Measurements from ENCODE around the gene IFNL4. TPM values are rescaled to one million over a fixed set of nuclear protein-coding genes. Genes with fewer than 3 reads are reported as not detected.

The IFNL4 gene
- total RNA-seq, 1 experiment from 2014 or later = not detected

DNA sequence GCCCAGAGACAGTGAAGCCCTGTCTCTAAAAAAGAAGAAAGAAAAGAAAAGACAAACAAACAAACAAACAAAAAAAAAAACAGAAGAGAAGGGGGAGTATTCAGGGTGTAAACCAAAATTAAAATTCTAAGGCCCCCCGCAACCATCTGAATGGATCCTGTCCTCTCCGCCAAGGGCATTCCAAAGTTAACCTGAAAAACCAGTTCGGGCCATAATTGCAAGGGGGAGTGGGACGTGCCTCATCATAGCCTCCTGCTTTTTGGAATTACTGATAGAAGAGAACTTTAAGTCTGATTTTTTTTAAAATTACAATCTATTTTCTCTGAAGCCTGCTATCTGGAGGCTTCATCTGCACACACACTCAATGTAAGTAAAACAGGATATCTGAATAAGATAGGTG, 13.8 kb upstream of the IFNL4 start:
- no peaks in the 10 kb centered on the region for H3K9me2 ChIP-seq (ENCODE audit: insufficient read depth)
- TF ChIP-seq EZH2 (IDR thresholded peaks at IDR 0.05; ENCODE audit: low read depth) = no peak
- TF ChIP-seq, protein P1, sequence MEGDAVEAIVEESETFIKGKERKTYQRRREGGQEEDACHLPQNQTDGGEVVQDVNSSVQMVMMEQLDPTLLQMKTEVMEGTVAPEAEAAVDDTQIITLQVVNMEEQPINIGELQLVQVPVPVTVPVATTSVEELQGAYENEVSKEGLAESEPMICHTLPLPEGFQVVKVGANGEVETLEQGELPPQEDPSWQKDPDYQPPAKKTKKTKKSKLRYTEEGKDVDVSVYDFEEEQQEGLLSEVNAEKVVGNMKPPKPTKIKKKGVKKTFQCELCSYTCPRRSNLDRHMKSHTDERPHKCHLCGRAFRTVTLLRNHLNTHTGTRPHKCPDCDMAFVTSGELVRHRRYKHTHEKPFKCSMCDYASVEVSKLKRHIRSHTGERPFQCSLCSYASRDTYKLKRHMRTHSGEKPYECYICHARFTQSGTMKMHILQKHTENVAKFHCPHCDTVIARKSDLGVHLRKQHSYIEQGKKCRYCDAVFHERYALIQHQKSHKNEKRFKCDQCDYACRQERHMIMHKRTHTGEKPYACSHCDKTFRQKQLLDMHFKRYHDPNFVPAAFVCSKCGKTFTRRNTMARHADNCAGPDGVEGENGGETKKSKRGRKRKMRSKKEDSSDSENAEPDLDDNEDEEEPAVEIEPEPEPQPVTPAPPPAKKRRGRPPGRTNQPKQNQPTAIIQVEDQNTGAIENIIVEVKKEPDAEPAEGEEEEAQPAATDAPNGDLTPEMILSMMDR (conservative IDR thresholded peaks at IDR 0.05) = no peak
- H3K27ac ChIP-seq = no peak overlapping the region
- H3K4me1 ChIP-seq (replicated peaks; ENCODE audit: insufficient read depth) = 0 out of 2 replicates have a peak, but pooled peaks cover 8% of the 10 kb centered on the region
- BruUV-seq (replicated peaks) = no TSS peak
- DNase-seq = peak in 1 of 2 experiments; percentile 36
- ChIA-PET CTCF (no interaction called here), POLR2A (ENCODE audit: unreplicated experiment) (no interaction called here)
- H3K79me2 ChIP-seq (ENCODE audit: low read depth) = no peaks in the 10 kb centered on the region
- H3K4me2 ChIP-seq = no peak overlapping the region
- H4K20me1 ChIP-seq (ENCODE audit: insufficient read depth) = no peaks in the 10 kb centered on the region
- no peaks in the 10 kb centered on the region for H3F3A ChIP-seq (ENCODE audit: insufficient read depth, low read depth)
- H3K36me3 ChIP-seq (ENCODE audit: low read depth) = no peaks in the 10 kb centered on the region
- no peaks in the 10 kb centered on the region for H3K9me3 ChIP-seq (ENCODE audit: insufficient read depth, low read depth)
- H3K4me3 ChIP-seq = no peak overlapping the region
- H2AFZ ChIP-seq = no peak overlapping the region
- intact Hi-C loops (cut with micrococcal nuclease; ENCODE audit: unreplicated experiment) = no loop called here
- H3K27me3 ChIP-seq (ENCODE audit: insufficient read depth, low read depth) = no peaks in the 10 kb centered on the region

DNA sequence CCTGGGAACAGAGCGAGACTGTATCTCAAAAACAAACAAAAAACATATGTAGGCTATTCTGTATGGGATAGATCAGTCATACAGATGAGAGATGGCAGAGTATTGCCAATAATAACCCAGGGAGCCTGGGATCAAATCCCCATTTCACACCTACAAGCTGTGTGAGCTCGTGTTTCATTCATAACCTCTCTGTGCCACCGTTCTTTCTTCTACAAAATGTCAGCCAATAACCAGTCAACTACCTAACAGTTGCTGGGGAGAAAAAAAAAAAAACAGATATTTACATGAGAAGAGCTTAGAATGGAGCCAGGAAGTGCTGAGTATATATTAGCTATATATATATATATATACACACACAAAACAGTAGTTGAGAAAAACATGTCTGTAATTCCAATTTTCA, 13.0 kb upstream of the IFNL4 start:
- no peaks in the 10 kb centered on the region for H3K36me3 ChIP-seq (ENCODE audit: low read depth)
- H3K79me2 ChIP-seq (ENCODE audit: low read depth) = no peaks in the 10 kb centered on the region
- H3F3A ChIP-seq (ENCODE audit: insufficient read depth, low read depth) = no peaks in the 10 kb centered on the region
- H3K27ac ChIP-seq = no peak overlapping the region
- H3K9me2 ChIP-seq (ENCODE audit: insufficient read depth) = no peaks in the 10 kb centered on the region
- TF ChIP-seq EZH2 (IDR thresholded peaks at IDR 0.05; ENCODE audit: low read depth) = no peak
- TF ChIP-seq, protein P1 (conservative IDR thresholded peaks at IDR 0.05) = no peak
- DNase-seq = no peak
- ChIA-PET CTCF (no interaction called here), POLR2A (ENCODE audit: unreplicated experiment) (interaction anchor here (0.6 kb wide), 1 partner anchor 174 kb away, joined by 3 read pairs; the partner anchor contains the start of gene RPS16)
- intact Hi-C loops (cut with micrococcal nuclease; ENCODE audit: unreplicated experiment) = no loop called here
- H3K4me2 ChIP-seq = no peak overlapping the region
- no peak overlapping the region for H2AFZ ChIP-seq
- no TSS peak for BruUV-seq (replicated peaks)
- H4K20me1 ChIP-seq (ENCODE audit: insufficient read depth) = no peaks in the 10 kb centered on the region
- no peaks in the 10 kb centered on the region for H3K9me3 ChIP-seq (ENCODE audit: insufficient read depth, low read depth)
- H3K27me3 ChIP-seq (ENCODE audit: insufficient read depth, low read depth) = no peaks in the 10 kb centered on the region
- no peak overlapping the region for H3K4me3 ChIP-seq
- H3K4me1 ChIP-seq (replicated peaks; ENCODE audit: insufficient read depth) = 0 out of 2 replicates have a peak, but pooled peaks cover 8% of the 10 kb centered on the region

DNA sequence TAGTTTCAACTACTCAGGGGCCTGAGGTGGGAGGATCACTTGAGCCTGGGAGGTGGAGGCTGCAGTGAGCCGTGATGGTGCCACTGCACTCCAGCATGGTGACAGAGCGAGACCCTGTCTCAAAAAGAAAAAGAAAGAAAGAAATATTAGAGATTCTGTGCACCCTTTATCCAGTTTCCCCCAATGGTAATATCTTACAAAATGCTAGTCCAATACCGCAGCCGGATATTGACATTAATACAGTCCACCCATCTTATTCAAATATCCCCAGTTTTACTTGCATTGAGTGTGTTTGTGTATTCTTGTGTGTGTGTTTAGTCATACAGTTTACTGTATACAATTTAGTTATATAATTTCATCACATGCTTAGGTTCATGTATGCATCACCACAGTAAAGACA, 8.6 kb upstream of the IFNL4 start:
- ChIA-PET CTCF (no interaction called here), POLR2A (ENCODE audit: unreplicated experiment) (no interaction called here)

More for the DNA sequence above, 8.6 kb upstream of the IFNL4 start:
- Histone ChIP-seq H3K36me3 (ENCODE audit: low read depth) (no peaks in the 10 kb centered on the region), H3K9me2 (ENCODE audit: insufficient read depth) (no peaks in the 10 kb centered on the region), H3K4me2 (no peak overlapping the region), H3K9me3 (ENCODE audit: insufficient read depth, low read depth) (no peaks in the 10 kb centered on the region), H3K79me2 (ENCODE audit: low read depth) (no peaks in the 10 kb centered on the region), H4K20me1 (ENCODE audit: insufficient read depth) (no peaks in the 10 kb centered on the region), H3K27me3 (ENCODE audit: insufficient read depth, low read depth) (0 out of 2 replicates have a peak, but pooled peaks cover 3% of the 10 kb centered on the region), H3F3A (ENCODE audit: insufficient read depth, low read depth) (no peaks in the 10 kb centered on the region), H3K4me3 (no peak overlapping the region), H3K27ac (no peak overlapping the region), H2AFZ (no peak overlapping the region), H3K4me1 (replicated peaks; ENCODE audit: insufficient read depth) (0 out of 2 replicates have a peak, but pooled peaks cover 2% of the 10 kb centered on the region)
- BruUV-seq (replicated peaks) = no TSS peak
- TF ChIP-seq, protein P1 (conservative IDR thresholded peaks at IDR 0.05) = no peak
- no peak for TF ChIP-seq EZH2 (IDR thresholded peaks at IDR 0.05; ENCODE audit: low read depth)
- intact Hi-C loops (cut with micrococcal nuclease; ENCODE audit: unreplicated experiment) = no loop called here
- DNase-seq = no peak
